HPDE6-E6E7 (cell line): ENCODE measurements around the gene CCNY.

ENCODE experiments used
- DNase-seq: peaks from one replicate; pipeline ENCODE4 v3.0.0; 2011; ENCODE audit warnings: missing footprints; ENCODE audit errors: extremely low spot score

Gene CCNY

GRCh38 chr10:35425595-35425994 is 89.3 kb downstream of the CCNY start:
- no peak for DNase-seq

GRCh38 chr10:35426657-35427056 is 90.3 kb downstream of the CCNY start:
- no peak for DNase-seq

- DNase-seq: no peak
Measured at GRCh38 chr10:35427543-35427942, 91.2 kb downstream of the CCNY start.

GRCh38 chr10:35428521-35428920 is 92.2 kb downstream of the CCNY start:
- no peak for DNase-seq

- no peak for DNase-seq
Measured at GRCh38 chr10:35432781-35433338, 96.6 kb downstream of the CCNY start.

GRCh38 chr10:35433851-35434426 is 97.6 kb downstream of the CCNY start:
- no peak for DNase-seq

GRCh38 chr10:35434533-35434932 is 98.2 kb downstream of the CCNY start:
- DNase-seq: no peak

- DNase-seq: no peak
Measured at GRCh38 chr10:35435824-35436223, 99.5 kb downstream of the CCNY start.

- no peak for DNase-seq
Measured at GRCh38 chr10:35437829-35438228, 101.5 kb downstream of the CCNY start.

- DNase-seq: no peak
Measured at GRCh38 chr10:35438718-35439571, 102.6 kb downstream of the CCNY start.

GRCh38 chr10:35440016-35440415 is 103.7 kb downstream of the CCNY start:
- no peak for DNase-seq

GRCh38 chr10:35442028-35442427 is 105.7 kb downstream of the CCNY start:
- no peak for DNase-seq

- DNase-seq: no peak
Measured at GRCh38 chr10:35442592-35442991, 106.3 kb downstream of the CCNY start.

GRCh38 chr10:35443858-35444257 is 107.5 kb downstream of the CCNY start:
- no peak for DNase-seq

- no peak for DNase-seq
Measured at GRCh38 chr10:35445150-35445884, 109.0 kb downstream of the CCNY start.

GRCh38 chr10:35446439-35446838 is 110.1 kb downstream of the CCNY start:
- no peak for DNase-seq

GRCh38 chr10:35447693-35448407 is 111.5 kb downstream of the CCNY start:
- DNase-seq: peak; percentile 9

- no peak for DNase-seq
Measured at GRCh38 chr10:35448687-35449662, 112.7 kb downstream of the CCNY start.

GRCh38 chr10:35449944-35450343 is 113.6 kb downstream of the CCNY start:
- DNase-seq: no peak
